Measurements from ENCODE around the gene ZNF493. TPM values are rescaled to one million over a fixed set of nuclear protein-coding genes. Genes with fewer than 3 reads are reported as not detected.

ZNF493 gene
- total RNA-seq (2022) (8.4 and 9.3 TPM in 2 replicates), Bru-seq, nascent RNA (percentile 75 among the genes with signal in this experiment), BruChase-seq, experiment 1, labeled RNA remaining after a 2-hour chase (percentile 80 among the genes with signal in this experiment), BruChase-seq, experiment 2, labeled RNA remaining after a 6-hour chase (percentile 68 among the genes with signal in this experiment)
- long read RNA-seq, partial matches to known transcripts, result 0 of 2 reads
- long read RNA-seq, other reads (novel, unspliced or antisense), result 1 of 2 reads

GRCh38 chr19:21396893-21397572 lies at the start of gene ZNF493:
ZNF493 (plus strand) TSS chr19:21397133; CDS start chr19:21397238, 105 bp downstream.
- Mint-ChIP-seq H3K27me3 (ENCODE audit: insufficient read depth, unreplicated experiment) (no peaks in the 10 kb centered on the region), H3K27ac (ENCODE audit: unreplicated experiment) (peak within 1 kb of the TSS; percentile 75), H3K4me1 (ENCODE audit: low read depth, unreplicated experiment) (no peaks in the 10 kb centered on the region), H3K4me3 (ENCODE audit: unreplicated experiment) (peak within 1 kb of the TSS; percentile 87), H3K9me3 (ENCODE audit: unreplicated experiment) (peaks cover 10% of the 10 kb centered on the region), H3K36me3 (ENCODE audit: insufficient read depth, unreplicated experiment) (peaks cover 16% of the 10 kb centered on the region)
- Histone ChIP-seq H3K9me3 (no peaks in the 10 kb centered on the region), H3K4me3 (ENCODE audit: low read depth, low read length) (peak within 1 kb of the TSS; percentile 71), H3K27me3 (replicated peaks; ENCODE audit: control insufficient read depth, insufficient read depth, low read length) (no peaks in the 10 kb centered on the region), H3K4me1 (no peaks in the 10 kb centered on the region), H3K36me3 (ENCODE audit: control insufficient read depth, insufficient read depth, low read length) (no peaks in the 10 kb centered on the region)
- BruUV-seq (replicated peaks), result no TSS peak
- no peak for TF ChIP-seq CTCF (IDR thresholded peaks at IDR 0.05; ENCODE audit: insufficient read depth in 1 of 2, low read depth in 1 of 2, low read length in 1 of 2, severe bottlenecking in 1 of 2, unreplicated experiment in 1 of 2)
- CTCF ChIA-PET, result no interaction called here
- intact Hi-C loops (cut with micrococcal nuclease; ENCODE audit: unreplicated experiment), result loop anchor here (1.0 to 2.0 kb wide), 2 partner anchors 38 to 68 kb away; partner anchors contain the start of genes ZNF708 and ZNF738
- POLR2A ChIA-PET, result interaction anchor here (1.0 to 1.2 kb wide), 2 partner anchors 68 to 1621 kb away, joined by 3 to 7 read pairs; partner anchors contain the start of gene ZNF708
- peak; percentile 91 to 92 for DNase-seq

- H3K36me3 Mint-ChIP-seq (ENCODE audit: insufficient read depth, unreplicated experiment), result no peaks in the 10 kb centered on the region
- H3K4me3 Mint-ChIP-seq (ENCODE audit: unreplicated experiment), result no peak overlapping the region
- H3K9me3 ChIP-seq, result peaks cover 6% of the 10 kb centered on the region; the same call in 1 of the 2 replicates
- no peak for DNase-seq
- no peak overlapping the region for H3K4me3 ChIP-seq (ENCODE audit: low read depth, low read length)
- no peaks in the 10 kb centered on the region for H3K4me1 ChIP-seq
- H3K27me3 Mint-ChIP-seq (ENCODE audit: insufficient read depth, unreplicated experiment), result no peaks in the 10 kb centered on the region
- POLR2A ChIA-PET, result no interaction called here
- no TSS peak for BruUV-seq (replicated peaks)
- intact Hi-C loops (cut with micrococcal nuclease; ENCODE audit: unreplicated experiment), result no loop called here
- peaks cover 20% of the 10 kb centered on the region for H3K9me3 Mint-ChIP-seq (ENCODE audit: unreplicated experiment)
- H3K27me3 ChIP-seq (replicated peaks; ENCODE audit: control insufficient read depth, insufficient read depth, low read length), result no peaks in the 10 kb centered on the region
- H3K27ac Mint-ChIP-seq (ENCODE audit: unreplicated experiment), result no peak overlapping the region
- H3K4me1 Mint-ChIP-seq (ENCODE audit: low read depth, unreplicated experiment), result no peaks in the 10 kb centered on the region
- no peaks in the 10 kb centered on the region for H3K36me3 ChIP-seq (ENCODE audit: control insufficient read depth, insufficient read depth, low read length)
- CTCF ChIA-PET, result no interaction called here
- no peak for TF ChIP-seq CTCF (IDR thresholded peaks at IDR 0.05; ENCODE audit: insufficient read depth in 1 of 2, low read depth in 1 of 2, low read length in 1 of 2, severe bottlenecking in 1 of 2, unreplicated experiment in 1 of 2)
Observed at GRCh38 chr19:21352830-21353229, 44.1 kb upstream of the ZNF493 start.

- Histone ChIP-seq H3K27me3 (replicated peaks; ENCODE audit: control insufficient read depth, insufficient read depth, low read length) (no peaks in the 10 kb centered on the region), H3K4me1 (no peaks in the 10 kb centered on the region), H3K4me3 (ENCODE audit: low read depth, low read length) (peak within 1 kb of the TSS; percentile 58), H3K36me3 (ENCODE audit: control insufficient read depth, insufficient read depth, low read length) (peaks cover 2% of the 10 kb centered on the region; the same call in 1 of the 2 replicates), H3K9me3 (peaks cover 4% of the 10 kb centered on the region; the same call in 1 of the 2 replicates)
- peak within 1 kb of the TSS; percentile 99 for H3K4me3 Mint-ChIP-seq (ENCODE audit: unreplicated experiment)
- ChIA-PET POLR2A (interaction anchor here (0.8 kb wide), 1 partner anchor 30 kb away, joined by 7 read pairs; the partner anchor contains the start of gene ZNF708), CTCF (no interaction called here)
- H3K9me3 Mint-ChIP-seq (ENCODE audit: unreplicated experiment), result peaks cover 3% of the 10 kb centered on the region
- TF ChIP-seq CTCF (IDR thresholded peaks at IDR 0.05; ENCODE audit: insufficient read depth in 1 of 2, low read depth in 1 of 2, low read length in 1 of 2, severe bottlenecking in 1 of 2, unreplicated experiment in 1 of 2), result no peak
- peak within 1 kb of the TSS; percentile 100 for H3K27ac Mint-ChIP-seq (ENCODE audit: unreplicated experiment)
- peak; percentile 89 to 95 for DNase-seq
- no peaks in the 10 kb centered on the region for H3K27me3 Mint-ChIP-seq (ENCODE audit: insufficient read depth, unreplicated experiment)
- H3K36me3 Mint-ChIP-seq (ENCODE audit: insufficient read depth, unreplicated experiment), result peaks cover 45% of the 10 kb centered on the region
- TSS peak; percentile 34 for BruUV-seq (replicated peaks)
- intact Hi-C loops (cut with micrococcal nuclease; ENCODE audit: unreplicated experiment), result loop anchor here (1.0 to 2.0 kb wide), 2 partner anchors 30 to 38 kb away; partner anchors contain the start of genes ZNF493 and ZNF708
- H3K4me1 Mint-ChIP-seq (ENCODE audit: low read depth, unreplicated experiment), result no peaks in the 10 kb centered on the region
Observed at GRCh38 chr19:21358768-21359451, 38.0 kb upstream of the ZNF493 start, which contains the start of gene ZNF738. ZNF738 (plus strand) TSS chr19:21359000; CDS start chr19:21359141, 141 bp downstream.
